ENCODE data around the gene MRRF. TPM values are rescaled to one million over a fixed set of nuclear protein-coding genes. Genes with fewer than 3 reads are reported as not detected.

Gene MRRF
- total and polyA plus RNA-seq, 8 donors = 7.1 to 98.6 (median 26.4) TPM

DNA sequence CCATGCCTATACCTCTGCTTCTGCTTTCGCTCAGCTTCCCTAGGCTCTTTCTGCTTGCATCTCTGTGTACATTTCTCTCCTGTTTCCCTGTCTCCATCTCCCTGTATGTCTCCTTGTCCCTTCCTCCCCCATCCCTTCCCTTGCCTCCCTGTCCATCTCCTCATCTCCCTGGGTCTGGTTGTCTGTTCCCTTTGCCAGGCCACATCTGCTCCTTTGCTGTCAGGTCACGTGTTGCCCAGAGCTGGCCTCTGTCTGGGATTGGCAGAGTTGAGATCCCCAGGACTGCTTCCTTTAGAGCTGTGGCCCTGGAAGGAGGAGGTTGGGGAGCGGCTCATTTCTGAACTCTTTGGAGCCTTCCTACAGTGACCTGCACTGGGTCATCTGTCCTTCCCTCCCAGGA is 74.3 kb downstream of the MRRF start:
- Histone ChIP-seq H3K4me1 (peaks cover 0 to 4% (median 2%) of the 10 kb centered on the region in 4 donors), H3K27ac (no peak overlapping the region), H3K36me3 (no peaks in the 10 kb centered on the region), H3K4me3 (no peak overlapping the region), H3K9me3 (no peaks in the 10 kb centered on the region), H3K27me3 (peaks cover 0 to 18% (median 7%) of the 10 kb centered on the region in 3 donors)
- intact Hi-C loops (cut with DNase I; ENCODE audit: low total_unique reads) = no loop called here
- DNase-seq = no peak
- no peak for TF ChIP-seq EP300 (IDR thresholded peaks at IDR 0.05)
- TF ChIP-seq POLR2AphosphoS5 (IDR thresholded peaks at IDR 0.05) = no peak
- TF ChIP-seq POLR2A (IDR thresholded peaks at IDR 0.05) = no peak
- no peak for TF ChIP-seq CTCF (IDR thresholded peaks at IDR 0.05)
- 67 to 78% (median 70%) methylated on average over 2 to 3 of the region's 3 CpGs for WGBS, 5 donors

- Histone ChIP-seq H3K9me3 (no peaks in the 10 kb centered on the region), H3K27ac (no peak overlapping the region), H3K36me3 (no peaks in the 10 kb centered on the region), H3K4me1 (peaks cover 0 to 4% (median 2%) of the 10 kb centered on the region in 4 donors), H3K27me3 (peaks cover 0 to 18% (median 7%) of the 10 kb centered on the region in 3 donors), H3K4me3 (no peak overlapping the region)
- intact Hi-C loops (cut with DNase I; ENCODE audit: low total_unique reads) = no loop called here
- 53 to 62% (median 56%) methylated on average over 5 of the region's 5 CpGs for whole genome bisulfite sequencing, 5 donors
- TF ChIP-seq POLR2AphosphoS5 (IDR thresholded peaks at IDR 0.05) = no peak
- TF ChIP-seq EP300 (IDR thresholded peaks at IDR 0.05) = no peak
- DNase-seq = no peak
Observed at GRCh38 chr9:122339579-122339978, 74.9 kb downstream of the MRRF start.

DNA sequence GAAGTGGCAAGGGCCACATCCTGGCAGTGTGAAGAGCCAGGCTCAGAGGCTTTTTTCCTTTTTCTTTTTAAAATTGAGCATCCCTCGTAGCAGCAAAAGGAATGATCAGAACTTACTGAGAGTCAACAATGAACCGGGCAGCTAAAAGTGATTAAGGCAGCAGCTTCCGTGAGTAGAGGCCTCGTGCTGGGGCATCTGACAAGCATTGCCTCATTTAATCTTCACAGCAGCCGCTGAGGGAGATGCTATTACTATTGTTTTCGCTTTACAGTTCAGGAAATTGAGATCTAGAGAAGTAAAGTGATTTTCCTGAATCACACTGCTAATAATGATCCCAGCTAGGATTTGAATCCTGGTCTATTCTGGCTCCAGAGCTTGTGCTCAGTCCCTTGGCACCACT is 75.5 kb downstream of the MRRF start:
- peaks cover 0 to 18% (median 7%) of the 10 kb centered on the region in 3 donors for H3K27me3 ChIP-seq
- 48 to 65% (median 58%) methylated on average over 6 of the region's 6 CpGs for WGBS, 5 donors
- H3K36me3 ChIP-seq = no peaks in the 10 kb centered on the region
- DNase-seq = no peak
- no peak overlapping the region for H3K4me3 ChIP-seq
- intact Hi-C loops (cut with DNase I; ENCODE audit: low total_unique reads) = no loop called here
- no peak overlapping the region for H3K27ac ChIP-seq
- TF ChIP-seq CTCF (IDR thresholded peaks at IDR 0.05) = no peak
- no peak for TF ChIP-seq EP300 (IDR thresholded peaks at IDR 0.05)
- no peak for TF ChIP-seq POLR2A (IDR thresholded peaks at IDR 0.05)
- no peak for TF ChIP-seq POLR2AphosphoS5 (IDR thresholded peaks at IDR 0.05)
- H3K4me1 ChIP-seq = peaks cover 0 to 4% (median 2%) of the 10 kb centered on the region in 4 donors
- no peaks in the 10 kb centered on the region for H3K9me3 ChIP-seq

- no peak for TF ChIP-seq POLR2AphosphoS5 (IDR thresholded peaks at IDR 0.05)
- no peaks in the 10 kb centered on the region for H3K9me3 ChIP-seq
- H3K27me3 ChIP-seq = peaks cover 0 to 8% (median 4%) of the 10 kb centered on the region in 3 donors
- H3K27ac ChIP-seq = no peak overlapping the region
- no peak overlapping the region for H3K4me3 ChIP-seq
- 83 to 90% (median 86%) methylated on average over 15 of the region's 15 CpGs for WGBS, 5 donors
- H3K4me1 ChIP-seq = peaks cover 5 to 13% (median 7%) of the 10 kb centered on the region in 4 donors
- H3K36me3 ChIP-seq = no peaks in the 10 kb centered on the region
- intact Hi-C loops (cut with DNase I; ENCODE audit: low total_unique reads) = no loop called here
- no peak for DNase-seq
Observed at GRCh38 chr9:122342323-122343050, 77.8 kb downstream of the MRRF start.

GRCh38 chr9:122346478-122347347 is 82.0 kb downstream of the MRRF start:
- no peaks in the 10 kb centered on the region for H3K9me3 ChIP-seq
- intact Hi-C loops (cut with DNase I; ENCODE audit: low total_unique reads) = no loop called here
- no peaks in the 10 kb centered on the region for H3K36me3 ChIP-seq
- TF ChIP-seq POLR2AphosphoS5 (IDR thresholded peaks at IDR 0.05) = peak in 1 of 3 donors; percentile 4
- TF ChIP-seq EP300 (IDR thresholded peaks at IDR 0.05) = no peak
- TF ChIP-seq POLR2A (IDR thresholded peaks at IDR 0.05) = no peak
- TF ChIP-seq CTCF (IDR thresholded peaks at IDR 0.05) = no peak
- H3K27me3 ChIP-seq = no peaks in the 10 kb centered on the region
- H3K4me1 ChIP-seq = peaks cover 5 to 26% (median 17%) of the 10 kb centered on the region in 4 donors
- 4 to 20% (median 4%) methylated on average over 17 to 90 of the region's 90 CpGs for WGBS, 5 donors
- peak overlapping the region in 4 of 5 donors; percentile 57 to 75 (median 66) for H3K27ac ChIP-seq
- DNase-seq = peak; percentile 55 to 79
- peak overlapping the region; percentile 47 to 60 (median 58) for H3K4me3 ChIP-seq

Measured in stomach (tissue), 9 donors.